NCI-H2107 treated with DMSO at 0.1 percent for 48 hours (cell line): ENCODE data around the gene DYNLT1.
A peak's percentile ranks its signal among the peaks of the same experiment; 100 is the strongest.
"Not testable (repeated sequence)": the region's sequence is repeated elsewhere in the genome, so short reads cannot be mapped to it uniquely, and the experiment has no call there.

ENCODE experiments used
- DNase-seq: peaks from one replicate; lab custom pipeline; 2025; ENCODE audit not compliant: unreplicated experiment; lab: John Stamatoyannopoulos, UW

The DYNLT1 gene

DNA sequence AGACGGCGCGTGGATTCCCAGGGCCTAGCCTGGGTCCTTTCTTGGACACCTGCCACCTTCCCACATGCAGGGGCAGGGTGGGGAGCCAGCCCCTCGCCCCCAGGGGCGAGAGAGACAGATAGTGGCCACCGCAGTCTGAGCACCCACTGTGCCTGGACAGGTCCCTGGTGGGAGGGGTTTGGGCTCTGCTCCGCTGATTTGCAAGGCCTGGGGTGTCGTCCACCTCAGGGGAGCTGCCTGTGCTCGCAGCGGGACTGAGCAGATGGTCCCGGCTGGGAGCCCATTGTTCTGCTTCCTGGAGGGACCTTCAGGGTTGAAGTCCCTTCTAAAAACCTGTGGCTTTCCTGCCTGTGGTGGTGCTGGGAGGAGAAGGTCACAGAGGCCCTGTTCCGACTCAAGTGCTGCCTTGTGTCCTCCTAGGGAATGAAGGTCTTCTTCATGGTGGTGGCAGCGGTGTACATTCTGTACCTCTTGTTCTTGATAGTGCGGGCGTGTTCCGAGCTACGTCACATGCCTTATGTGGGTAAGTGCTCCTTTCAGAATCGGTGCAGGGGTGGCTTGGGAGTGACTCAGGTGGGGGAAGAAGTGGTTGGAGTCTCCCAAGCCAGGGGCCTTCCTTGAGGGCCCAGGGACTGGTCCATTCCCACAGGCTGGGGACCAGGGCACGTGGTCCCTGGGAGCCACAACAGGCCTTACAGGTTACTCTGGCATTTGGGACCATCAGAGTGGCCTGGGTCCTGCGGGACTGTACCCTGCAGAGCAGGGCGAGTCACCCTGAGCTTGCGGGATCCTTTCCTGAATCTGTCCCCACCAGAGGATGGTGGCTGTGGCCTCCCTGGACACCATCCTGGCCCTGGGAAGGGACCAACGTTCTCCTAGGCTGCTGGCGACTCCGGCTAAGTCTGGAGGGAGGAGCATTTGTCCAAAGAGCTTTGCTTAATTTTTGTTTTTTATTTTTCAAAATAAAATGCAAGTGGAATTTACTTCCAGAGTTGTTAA, 19.6 kb downstream of the DYNLT1 start:
- DNase-seq, result no peak

- DNase-seq, result no peak
Measured at GRCh38 chr6:158622545-158623190, 21.9 kb downstream of the DYNLT1 start.

GRCh38 chr6:158621694-158622544, 22.6 kb downstream of the DYNLT1 start:
- no peak for DNase-seq

- no peak for DNase-seq
Measured at GRCh38 chr6:158620963-158621693, 23.4 kb downstream of the DYNLT1 start.

- DNase-seq, result no peak
Measured at GRCh38 chr6:158619922-158620801, 24.4 kb downstream of the DYNLT1 start.

GRCh38 chr6:158618289-158618688, 26.3 kb downstream of the DYNLT1 start:
- DNase-seq, result not testable (repeated sequence)

DNA sequence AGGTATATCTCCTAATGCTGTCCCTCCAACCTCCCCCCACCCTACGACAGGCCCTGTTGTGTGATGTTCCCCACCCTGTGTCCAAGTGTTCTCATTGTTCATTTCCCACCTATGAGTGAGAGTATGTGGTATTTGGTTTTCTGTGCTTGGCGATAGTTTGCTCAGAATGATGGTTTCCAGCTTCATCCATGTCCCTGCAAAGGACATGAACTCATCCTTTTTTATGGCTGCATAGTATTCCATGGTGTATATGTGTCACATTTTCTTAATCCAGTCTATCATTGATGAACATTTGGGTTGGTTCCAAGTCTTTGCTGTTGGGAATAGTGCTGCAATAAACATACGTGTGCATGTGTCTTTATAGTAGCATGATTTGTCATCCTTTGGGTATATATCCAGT, 29.9 kb downstream of the DYNLT1 start:
- DNase-seq, result not testable (repeated sequence)

DNA sequence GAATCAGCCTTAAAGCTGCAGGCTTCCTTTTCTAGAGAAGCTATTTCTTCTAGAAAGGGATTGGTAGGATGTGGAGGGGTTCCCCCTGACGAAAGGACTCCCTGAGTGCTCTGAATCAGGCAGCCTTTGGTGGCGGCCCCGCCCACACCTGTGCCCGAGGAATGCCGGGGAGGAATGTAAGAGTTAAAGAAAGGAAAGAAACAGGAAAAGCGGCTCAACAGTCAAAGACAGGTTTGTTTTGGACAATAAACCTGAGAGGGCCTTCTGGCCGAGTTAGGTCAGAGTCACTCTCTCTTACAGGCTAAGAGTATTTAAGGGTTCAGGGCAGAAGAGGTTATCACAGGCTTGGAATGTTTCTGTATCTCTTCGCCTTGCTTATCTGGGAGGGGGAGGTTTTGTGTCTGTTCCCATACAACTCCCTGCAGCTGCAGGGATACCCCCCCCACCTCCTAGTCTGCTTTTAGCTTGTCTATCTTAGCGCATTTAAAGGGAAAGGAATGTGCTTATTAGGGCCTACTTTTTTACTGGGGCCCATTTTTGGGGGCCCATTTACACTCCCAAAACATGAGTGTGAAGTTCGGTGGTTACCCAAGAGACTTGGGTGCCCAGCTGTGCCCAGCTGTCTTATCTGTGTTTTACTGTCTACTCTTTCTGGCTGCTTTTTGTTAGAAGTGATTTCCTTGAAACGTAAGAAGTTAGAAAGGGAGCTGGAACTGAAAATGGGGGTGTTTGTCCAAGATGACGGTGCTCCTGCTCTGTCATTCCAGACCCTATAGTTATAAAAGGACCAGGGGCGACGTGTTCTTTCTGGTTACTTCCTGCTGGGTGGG, 32.8 kb downstream of the DYNLT1 start:
- DNase-seq, result no peak

- DNase-seq, result no peak
Measured at GRCh38 chr6:158611039-158611438, 33.5 kb downstream of the DYNLT1 start.

DNA sequence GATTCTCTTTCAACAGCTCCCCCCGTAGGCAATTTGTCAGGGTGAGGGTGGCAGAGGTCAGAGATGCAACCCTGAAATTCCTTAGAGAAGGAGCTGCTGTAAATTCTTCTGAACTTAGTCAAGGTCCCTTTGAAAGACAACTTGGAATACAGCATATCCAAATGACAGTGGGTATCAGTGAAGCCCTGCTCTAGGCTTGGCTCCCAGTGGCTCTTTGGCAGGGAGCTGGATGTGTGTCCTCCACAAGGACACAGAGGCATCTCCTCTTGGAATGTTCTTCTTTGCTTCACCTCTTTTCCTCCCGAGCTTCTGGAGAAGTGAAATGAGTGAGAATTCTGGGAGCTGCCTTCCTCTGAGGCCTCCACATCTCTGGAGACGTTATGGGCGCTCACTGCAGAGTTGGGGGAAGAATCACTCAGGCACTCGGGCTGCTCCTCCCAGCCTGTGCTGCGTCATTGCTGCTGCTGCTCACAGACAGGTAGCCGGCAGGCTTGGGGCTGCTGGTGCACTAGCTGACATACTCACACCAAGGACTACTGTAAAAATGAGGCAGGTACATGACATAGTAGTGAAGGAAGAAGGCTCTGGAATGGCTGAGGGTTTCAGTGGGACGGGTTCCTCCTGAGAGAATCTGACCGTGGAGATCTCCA, 34.1 kb downstream of the DYNLT1 start:
- DNase-seq, result no peak

GRCh38 chr6:158609455-158610155, 34.9 kb downstream of the DYNLT1 start:
- no peak for DNase-seq

DNA sequence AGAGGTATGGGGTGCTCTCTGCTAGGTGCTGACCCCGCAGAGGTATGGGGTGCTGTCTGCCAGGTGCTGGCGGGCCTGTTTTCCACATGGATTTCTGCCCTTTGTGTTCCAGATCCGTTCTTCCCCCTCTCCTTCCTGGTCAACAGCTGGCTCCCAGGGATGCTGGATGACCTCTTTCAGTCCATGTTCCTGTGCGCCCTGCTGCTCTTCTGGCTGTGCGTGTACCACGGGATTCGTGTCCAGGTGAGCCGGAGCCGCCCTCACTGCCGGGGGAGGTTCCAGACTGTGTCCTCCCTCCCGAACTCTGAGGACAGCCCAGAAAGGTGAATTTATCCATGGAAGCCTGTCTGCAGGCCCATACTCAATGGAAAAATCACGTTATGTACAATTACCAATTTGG, 36.3 kb downstream of the DYNLT1 start:
- DNase-seq, result no peak

DNA sequence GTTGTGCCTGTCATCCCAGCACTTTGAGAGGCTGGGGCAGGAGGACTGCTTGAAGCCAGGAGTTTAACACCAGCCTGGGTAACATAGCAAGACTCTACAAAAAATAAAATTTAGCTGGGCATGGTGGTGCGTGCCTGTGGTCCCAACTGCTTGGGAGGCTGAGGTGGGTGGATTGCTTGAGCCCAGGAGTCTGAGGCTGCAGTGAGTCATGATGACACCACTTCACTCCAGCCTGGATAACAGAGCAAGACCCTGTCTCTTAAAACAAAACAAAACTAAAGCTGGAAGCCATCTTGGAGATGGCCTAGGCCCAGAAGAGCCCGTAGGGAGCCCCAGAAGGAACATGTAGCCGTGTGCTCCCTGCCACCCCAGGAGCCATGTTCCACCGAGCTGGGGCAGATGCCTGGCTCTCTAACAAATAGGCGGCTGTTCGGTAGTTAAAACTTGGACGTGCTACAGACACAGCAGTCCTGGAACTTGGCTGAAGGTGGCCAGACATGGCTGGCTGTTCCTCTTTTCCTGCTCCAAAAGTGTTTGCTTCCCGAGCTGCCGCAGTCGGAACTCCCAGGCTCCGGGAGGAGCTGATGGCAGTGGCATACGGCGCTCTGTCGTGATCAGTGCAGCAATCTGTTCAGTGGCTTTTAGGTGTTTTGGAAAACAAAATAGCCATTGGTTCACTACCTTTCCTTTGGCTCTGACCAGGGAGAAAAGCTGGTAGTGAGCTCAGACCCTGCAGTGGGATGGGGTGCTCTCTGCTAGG, 37.0 kb downstream of the DYNLT1 start:
- no peak for DNase-seq

GRCh38 chr6:158606935-158607334, 37.6 kb downstream of the DYNLT1 start:
- DNase-seq, result no peak

DNA sequence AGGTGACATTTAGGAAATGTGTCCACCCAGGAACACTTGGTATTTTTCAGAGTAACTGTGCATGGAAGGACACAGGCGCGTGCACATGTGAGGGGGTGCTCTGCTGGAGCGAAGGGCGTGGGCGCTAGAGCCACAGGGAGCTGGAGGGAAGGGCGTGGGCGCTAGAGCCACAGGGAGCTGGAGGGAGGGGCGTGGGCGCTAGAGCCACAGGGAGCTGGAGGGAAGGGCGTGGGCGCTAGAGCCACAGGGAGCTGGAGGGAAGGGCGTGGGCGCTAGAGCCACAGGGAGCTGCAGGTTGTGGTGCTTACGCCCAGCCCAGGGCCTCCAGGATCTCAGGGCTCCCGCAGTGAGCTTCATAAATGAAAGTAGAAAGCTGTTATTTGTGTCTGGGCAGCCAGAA, 38.5 kb downstream of the DYNLT1 start:
- not testable (repeated sequence) for DNase-seq

- DNase-seq, result peak; percentile 73
Measured at GRCh38 chr6:158605266-158605878, 39.2 kb downstream of the DYNLT1 start.

- DNase-seq, result no peak
Measured at GRCh38 chr6:158604048-158604406, 40.5 kb downstream of the DYNLT1 start.
